Adipocyte (in vitro differentiated cells): Measurements from ENCODE around the gene OPA1.

Experiments used
- DNase-seq: peaks from one replicate; pipeline ENCODE4 v3.0.0-alpha.2; 2015; ENCODE audit warnings: low read depth
- H3K27me3 ChIP-seq: replicated peaks from 2 replicates; pipeline ENCODE4 v1.7.0; 2013; ENCODE audit warnings: mild to moderate bottlenecking, low read length, moderate library complexity; ENCODE audit not compliant: control insufficient read depth, insufficient read depth
- H3K36me3 ChIP-seq: 2 replicates; pipeline ENCODE4 v1.7.0; 2013; ENCODE audit warnings: low read length, mild to moderate bottlenecking, moderate library complexity; ENCODE audit not compliant: control insufficient read depth, insufficient read depth, severe bottlenecking
- H3K4me1 ChIP-seq: 2 replicates; pipeline ENCODE4 v1.7.0; 2013; ENCODE audit warnings: mild to moderate bottlenecking, low read length, moderate library complexity; ENCODE audit not compliant: control insufficient read depth, insufficient read depth
- H3K4me3 ChIP-seq: 2 replicates; pipeline ENCODE4 v1.7.0; 2013; ENCODE audit warnings: mild to moderate bottlenecking, low read length, moderate library complexity
- H3K9ac ChIP-seq: 2 replicates; pipeline ENCODE4 v1.7.0; 2013; ENCODE audit warnings: mild to moderate bottlenecking, low read length, moderate library complexity
- H3K9me3 ChIP-seq: 2 replicates; pipeline ENCODE4 v1.7.0; 2013; ENCODE audit warnings: mild to moderate bottlenecking, low read length, moderate library complexity; ENCODE audit not compliant: control insufficient read depth

Gene OPA1

GRCh38 chr3:193743702-193744047, 150.7 kb downstream of the OPA1 start:
- no peak overlapping the region for H3K4me3 ChIP-seq
- DNase-seq = no peak
- peaks cover 6% of the 10 kb centered on the region for H3K27me3 ChIP-seq
- no peak overlapping the region for H3K9ac ChIP-seq
- no peaks in the 10 kb centered on the region for H3K36me3 ChIP-seq
- H3K9me3 ChIP-seq = no peaks in the 10 kb centered on the region
- H3K4me1 ChIP-seq = peaks cover 2% of the 10 kb centered on the region

- Histone ChIP-seq H3K4me1 (peaks cover 2% of the 10 kb centered on the region), H3K9me3 (no peaks in the 10 kb centered on the region), H3K9ac (no peak overlapping the region), H3K36me3 (no peaks in the 10 kb centered on the region), H3K27me3 (peaks cover 6% of the 10 kb centered on the region), H3K4me3 (no peak overlapping the region)
- no peak for DNase-seq
Observed at GRCh38 chr3:193744048-193744821, 151.2 kb downstream of the OPA1 start.

GRCh38 chr3:193744822-193745684, 152.0 kb downstream of the OPA1 start:
- peaks cover 2% of the 10 kb centered on the region for H3K4me1 ChIP-seq
- DNase-seq = no peak
- H3K9ac ChIP-seq = no peak overlapping the region
- H3K27me3 ChIP-seq = peaks cover under 1% of the 10 kb centered on the region
- H3K36me3 ChIP-seq = no peaks in the 10 kb centered on the region
- H3K9me3 ChIP-seq = peaks cover under 1% of the 10 kb centered on the region
- no peak overlapping the region for H3K4me3 ChIP-seq

- Histone ChIP-seq H3K9me3 (peaks cover 3% of the 10 kb centered on the region), H3K4me1 (peaks cover 2% of the 10 kb centered on the region), H3K9ac (no peak overlapping the region), H3K27me3 (no peaks in the 10 kb centered on the region), H3K36me3 (no peaks in the 10 kb centered on the region), H3K4me3 (no peak overlapping the region)
- DNase-seq = no peak
Observed at GRCh38 chr3:193746832-193747231, 153.8 kb downstream of the OPA1 start.
